ENCODE results near the gene KCNJ10.

KCNJ10 gene

DNA sequence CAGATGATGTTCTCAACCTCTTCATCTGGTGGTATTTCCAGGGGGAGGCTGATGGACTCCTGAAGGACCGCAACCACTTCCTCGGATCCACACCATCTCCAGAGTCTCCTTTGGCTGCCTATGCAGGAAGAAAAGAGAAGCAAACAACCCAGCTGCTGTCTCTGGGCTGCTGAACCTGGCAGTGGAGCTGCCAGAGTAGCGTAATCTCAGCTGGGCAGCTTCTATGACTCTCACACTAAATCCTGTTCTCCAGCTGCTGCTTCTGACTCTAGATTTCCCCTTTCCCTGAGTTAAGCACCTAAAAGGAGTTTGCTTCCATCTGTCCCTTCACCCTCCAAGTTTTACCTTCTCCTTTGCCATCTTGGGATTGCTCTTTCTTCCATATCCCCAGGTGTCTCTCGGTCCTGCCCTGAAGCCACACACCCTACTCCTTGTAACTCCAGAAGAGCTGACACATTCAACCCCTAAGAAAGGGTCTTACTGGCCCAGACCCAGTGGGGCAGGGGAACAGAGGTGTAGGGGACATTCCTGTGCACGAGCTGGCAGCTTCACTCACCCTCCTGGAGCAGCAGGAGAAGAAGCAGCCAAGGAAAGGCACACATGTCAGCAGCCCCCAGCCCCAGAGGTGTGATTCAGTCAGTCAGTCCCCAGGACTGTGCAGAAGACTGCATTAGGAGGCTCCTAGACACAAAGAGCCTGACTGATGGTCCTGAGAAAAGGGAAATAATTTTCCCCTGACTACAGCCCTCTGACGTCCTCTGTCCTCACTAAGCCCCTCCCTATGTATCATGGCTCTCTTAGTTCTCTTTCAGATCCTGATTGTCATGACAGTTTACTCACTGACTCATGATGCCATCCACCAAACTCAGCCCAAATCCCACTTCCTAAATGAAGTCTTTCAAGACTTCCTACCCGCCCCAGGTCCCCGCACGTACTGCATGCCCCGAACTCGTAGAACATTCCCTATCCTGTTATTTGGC lies 116.1 kb downstream of the KCNJ10 start, which contains the start of gene SLAMF9:
Gene SLAMF9, minus strand, starts transcription at position 702 of the 980 bp plus-strand sequence. Its CDS starts 100 bp downstream, at position 602.
- H3K4me3 ChIP-seq (ENCODE audit: low read depth, low read length) = no peak within 1 kb of the TSS
- TF ChIP-seq, protein P1, sequence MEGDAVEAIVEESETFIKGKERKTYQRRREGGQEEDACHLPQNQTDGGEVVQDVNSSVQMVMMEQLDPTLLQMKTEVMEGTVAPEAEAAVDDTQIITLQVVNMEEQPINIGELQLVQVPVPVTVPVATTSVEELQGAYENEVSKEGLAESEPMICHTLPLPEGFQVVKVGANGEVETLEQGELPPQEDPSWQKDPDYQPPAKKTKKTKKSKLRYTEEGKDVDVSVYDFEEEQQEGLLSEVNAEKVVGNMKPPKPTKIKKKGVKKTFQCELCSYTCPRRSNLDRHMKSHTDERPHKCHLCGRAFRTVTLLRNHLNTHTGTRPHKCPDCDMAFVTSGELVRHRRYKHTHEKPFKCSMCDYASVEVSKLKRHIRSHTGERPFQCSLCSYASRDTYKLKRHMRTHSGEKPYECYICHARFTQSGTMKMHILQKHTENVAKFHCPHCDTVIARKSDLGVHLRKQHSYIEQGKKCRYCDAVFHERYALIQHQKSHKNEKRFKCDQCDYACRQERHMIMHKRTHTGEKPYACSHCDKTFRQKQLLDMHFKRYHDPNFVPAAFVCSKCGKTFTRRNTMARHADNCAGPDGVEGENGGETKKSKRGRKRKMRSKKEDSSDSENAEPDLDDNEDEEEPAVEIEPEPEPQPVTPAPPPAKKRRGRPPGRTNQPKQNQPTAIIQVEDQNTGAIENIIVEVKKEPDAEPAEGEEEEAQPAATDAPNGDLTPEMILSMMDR (IDR thresholded peaks at IDR 0.05; ENCODE audit: insufficient read depth, low read length, missing control alignments) = no peak
- ChIA-PET POLR2A (no interaction called here), CTCF (interaction anchor here (1.0 to 14.9 kb wide), 5 partner anchors 8 to 155 kb away, joined by 3 to 220 read pairs (median 17); partner anchors contain the start of gene IGSF9)
- no peak for DNase-seq (ENCODE audit: low read depth, low spot score)

DNA sequence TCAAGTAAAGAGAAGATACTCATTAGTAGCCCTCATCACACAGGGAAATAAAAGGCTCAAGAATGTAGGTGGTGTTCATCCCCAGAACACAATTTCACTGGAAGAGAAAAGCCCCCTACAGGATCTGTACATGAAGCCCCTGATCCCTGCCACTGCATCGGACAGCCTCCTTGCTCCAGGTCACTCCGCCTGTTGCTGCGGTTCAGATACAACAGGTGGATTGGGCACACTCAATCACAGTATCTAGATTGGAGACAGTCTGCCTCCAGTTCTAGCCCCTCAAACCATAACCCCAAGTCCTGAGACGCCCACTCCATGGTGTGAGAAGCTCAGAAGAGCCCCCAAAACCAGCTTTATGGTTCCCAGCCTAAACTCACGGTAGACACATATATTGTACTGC lies 117.0 kb downstream of the KCNJ10 start:
- no peak for DNase-seq (ENCODE audit: low read depth, low spot score)
- CTCF ChIA-PET = interaction anchor here (1.8 to 14.9 kb wide), 3 partner anchors 16 to 133 kb away, joined by 5 to 220 read pairs (median 161); no protein-coding TSS in a partner anchor
- TF ChIP-seq, protein P1 (IDR thresholded peaks at IDR 0.05; ENCODE audit: insufficient read depth, low read length, missing control alignments) = no peak
- H3K4me3 ChIP-seq (ENCODE audit: low read depth, low read length) = no peak overlapping the region
- POLR2A ChIA-PET = no interaction called here

DNA sequence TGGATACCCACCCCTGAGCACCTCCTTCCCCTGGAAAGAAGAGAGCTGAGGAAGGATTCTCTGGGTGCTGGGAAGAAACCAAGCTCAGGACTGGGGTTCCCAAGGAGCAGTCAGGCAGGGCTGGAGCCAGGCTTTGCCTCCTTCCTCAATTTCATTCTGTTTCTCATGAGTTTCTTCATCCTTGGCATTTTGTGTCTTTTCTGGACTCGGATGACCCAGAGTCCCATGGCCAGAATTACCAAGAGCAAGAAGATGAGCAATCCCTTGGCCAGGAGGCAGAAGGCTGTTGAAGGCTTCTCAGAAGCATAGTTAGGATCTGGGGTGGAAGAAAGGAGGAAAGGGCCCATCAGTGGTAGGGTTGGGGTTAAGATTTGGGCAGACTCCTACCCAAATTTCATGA lies 118.4 kb downstream of the KCNJ10 start:
- POLR2A ChIA-PET = no interaction called here
- DNase-seq (ENCODE audit: low read depth, low spot score) = no peak
- CTCF ChIA-PET = interaction anchor here (14.6 to 14.9 kb wide), 2 partner anchors 15 to 55 kb away, joined by 161 to 220 read pairs; no protein-coding TSS in a partner anchor
- H3K4me3 ChIP-seq (ENCODE audit: low read depth, low read length) = no peak overlapping the region
- TF ChIP-seq, protein P1 (IDR thresholded peaks at IDR 0.05; ENCODE audit: insufficient read depth, low read length, missing control alignments) = no peak

DNA sequence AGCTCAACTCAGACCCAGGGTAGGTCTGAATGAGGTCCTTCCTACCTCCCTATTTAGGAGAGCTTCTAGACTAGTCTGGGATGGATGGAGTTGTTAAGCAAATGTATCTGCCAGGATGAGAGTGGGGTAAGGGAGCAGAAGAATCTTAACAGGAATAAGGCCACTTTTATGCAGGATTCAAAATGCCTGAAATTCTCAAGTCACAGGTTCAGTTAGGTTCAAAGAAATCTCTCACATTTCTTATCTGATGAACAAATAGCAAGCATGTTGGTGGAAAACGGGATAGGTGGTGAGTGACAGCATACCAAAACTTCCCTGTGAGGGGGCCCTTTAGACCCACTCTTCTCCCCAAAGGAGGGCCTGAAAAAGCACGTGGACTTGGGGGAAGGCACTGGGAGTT lies 118.9 kb downstream of the KCNJ10 start:
- DNase-seq (ENCODE audit: low read depth, low spot score) = no peak
- CTCF ChIA-PET = interaction anchor here (14.6 to 14.9 kb wide), 2 partner anchors 15 to 56 kb away, joined by 161 to 220 read pairs; no protein-coding TSS in a partner anchor
- H3K4me3 ChIP-seq (ENCODE audit: low read depth, low read length) = no peak overlapping the region
- POLR2A ChIA-PET = no interaction called here
- TF ChIP-seq, protein P1 (IDR thresholded peaks at IDR 0.05; ENCODE audit: insufficient read depth, low read length, missing control alignments) = no peak

DNA sequence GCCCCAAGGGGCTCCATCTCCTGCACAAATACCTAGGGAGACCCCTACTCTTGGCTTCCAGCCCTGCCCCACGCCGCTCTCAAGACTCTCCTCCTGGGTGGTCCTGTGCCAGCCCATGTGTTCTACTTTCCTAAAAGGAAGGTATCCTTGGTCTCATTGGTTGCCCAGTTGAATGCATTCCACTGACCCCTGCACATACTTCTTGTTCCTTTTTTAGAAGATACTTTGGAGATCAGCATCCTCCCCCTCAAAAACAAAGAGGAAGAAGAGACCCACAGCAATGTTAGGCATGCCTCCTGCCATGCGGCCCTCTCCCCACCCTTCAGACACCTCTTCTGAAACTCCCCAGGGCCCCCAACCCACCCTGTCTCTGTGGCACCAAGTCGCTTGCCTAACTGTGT lies 120.0 kb downstream of the KCNJ10 start:
- POLR2A ChIA-PET = no interaction called here
- no peak for DNase-seq (ENCODE audit: low read depth, low spot score)
- TF ChIP-seq, protein P1 (IDR thresholded peaks at IDR 0.05; ENCODE audit: insufficient read depth, low read length, missing control alignments) = no peak
- H3K4me3 ChIP-seq (ENCODE audit: low read depth, low read length) = no peak overlapping the region
- CTCF ChIA-PET = interaction anchor here (0.8 to 14.9 kb wide), 4 partner anchors 8 to 57 kb away, joined by 3 to 220 read pairs (median 82); no protein-coding TSS in a partner anchor

DNA sequence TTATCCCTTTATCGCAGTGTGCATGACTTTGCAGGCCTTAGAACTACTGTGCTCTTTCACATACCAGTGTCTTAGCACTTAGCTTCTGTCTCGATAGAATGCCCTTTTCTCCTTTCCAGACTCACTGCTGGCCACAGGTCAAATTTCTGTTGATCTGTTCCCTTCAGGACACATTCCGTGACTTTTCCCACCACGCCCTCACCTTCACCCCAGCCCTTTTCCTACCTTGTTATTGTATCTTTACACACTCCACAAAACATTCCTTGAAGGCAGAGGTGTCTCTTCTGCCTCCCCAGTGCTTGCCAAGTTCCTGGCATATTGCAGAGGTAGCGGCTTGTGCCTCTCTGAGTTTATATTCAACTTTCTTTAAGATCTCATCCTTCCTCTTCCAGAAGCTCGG lies 120.8 kb downstream of the KCNJ10 start:
- TF ChIP-seq, protein P1 (IDR thresholded peaks at IDR 0.05; ENCODE audit: insufficient read depth, low read length, missing control alignments) = no peak
- no peak overlapping the region for H3K4me3 ChIP-seq (ENCODE audit: low read depth, low read length)
- ChIA-PET CTCF (interaction anchor here (0.8 to 14.9 kb wide), 4 partner anchors 9 to 58 kb away, joined by 3 to 220 read pairs (median 82); no protein-coding TSS in a partner anchor), POLR2A (no interaction called here)
- DNase-seq (ENCODE audit: low read depth, low spot score) = no peak

Data from AG04449 (cell line).